GM23338 (cell line): ENCODE measurements around the gene AKR1C2. TPM values are rescaled to one million over a fixed set of nuclear protein-coding genes. Genes with fewer than 3 reads are reported as not detected.

Source experiments
- ATAC-seq: fragments of 200-7000 bp; cut with Tn5 transposase; 3 replicates; pipeline ENCODE4 v1.9.1; 2020
- DNase-seq: peaks from one replicate; pipeline ENCODE4 v3.0.0-alpha.2; 2015; ENCODE audit warnings: low spot score
- H2AFZ ChIP-seq: fragments of 200-600 bp; sonication (generic); 2 replicates; pipeline ENCODE4 v1.8.0; 2016; ENCODE audit warnings: antibody characterized with exemption, mild to moderate bottlenecking, moderate library complexity
- H3F3A ChIP-seq: fragments of 200-600 bp; sonication (generic); replicated peaks from 2 replicates; pipeline ENCODE4 v1.8.0; 2017; ENCODE audit warnings: antibody characterized with exemption, mixed run types, low read depth
- H3K27ac ChIP-seq: fragments of 200-600 bp; sonication (generic); 2 replicates; pipeline ENCODE4 v1.6.1; 2016; ENCODE audit warnings: low read depth
- H3K27me3 ChIP-seq: fragments of 200-600 bp; sonication (generic); 2 replicates; pipeline ENCODE4 v1.8.0; 2016; ENCODE audit warnings: mild to moderate bottlenecking, mixed run types, moderate library complexity; ENCODE audit not compliant: insufficient read depth
- H3K36me3 ChIP-seq: fragments of 200-600 bp; sonication (generic); 2 replicates; pipeline ENCODE4 v1.8.0; 2016; ENCODE audit warnings: mild to moderate bottlenecking; ENCODE audit not compliant: insufficient read depth
- H3K4me1 ChIP-seq: fragments of 200-600 bp; sonication (generic); 2 replicates; pipeline ENCODE4 v1.8.0; 2016; ENCODE audit warnings: mild to moderate bottlenecking, moderate library complexity; ENCODE audit not compliant: insufficient read depth
- H3K4me2 ChIP-seq: fragments of 200-600 bp; sonication (generic); 2 replicates; pipeline ENCODE4 v1.7.1; 2017; ENCODE audit warnings: mixed run types
- H3K4me3 ChIP-seq: fragments of 200-600 bp; sonication (generic); 2 replicates; pipeline ENCODE4 v1.6.1; 2016; ENCODE audit warnings: mixed run types
- H3K79me2 ChIP-seq: fragments of 200-600 bp; sonication (generic); replicated peaks from 2 replicates; pipeline ENCODE4 v1.8.0; 2017; ENCODE audit warnings: mild to moderate bottlenecking; ENCODE audit not compliant: insufficient read depth
- H3K9me2 ChIP-seq: fragments of 200-600 bp; sonication (generic); 2 replicates; pipeline ENCODE4 v1.8.0; 2017; ENCODE audit not compliant: insufficient read depth
- H4K20me1 ChIP-seq: fragments of 200-600 bp; sonication (generic); replicated peaks from 2 replicates; pipeline ENCODE4 v1.8.0; 2017; ENCODE audit warnings: mild to moderate bottlenecking; ENCODE audit not compliant: insufficient read depth
- H3K27ac Mint-ChIP-seq: 2 replicates; pipeline ENCODE4 v1.8.0; 2020; ENCODE audit warnings: inconsistent platforms, mild to moderate bottlenecking, moderate library complexity, mixed read lengths
- H3K27me3 Mint-ChIP-seq: 3 replicates; pipeline ENCODE4 v1.8.0; 2022; ENCODE audit warnings: low read depth, mild to moderate bottlenecking, moderate library complexity, mixed read lengths, inconsistent platforms; ENCODE audit not compliant: insufficient read depth, poor library complexity
- H3K36me3 Mint-ChIP-seq: 3 replicates; pipeline ENCODE4 v1.8.0; 2021; ENCODE audit warnings: low read depth, mild to moderate bottlenecking, inconsistent platforms, moderate library complexity, mixed read lengths
- H3K4me1 Mint-ChIP-seq: 3 replicates; pipeline ENCODE4 v1.8.0; 2020; ENCODE audit warnings: mild to moderate bottlenecking, inconsistent platforms, mixed read lengths
- H3K4me3 Mint-ChIP-seq: 3 replicates; pipeline ENCODE4 v1.8.0; 2021; ENCODE audit warnings: moderate library complexity, mild to moderate bottlenecking, inconsistent platforms, mixed read lengths
- H3K9me3 Mint-ChIP-seq: 3 replicates; pipeline ENCODE4 v1.8.0; 2020; ENCODE audit warnings: moderate library complexity, mild to moderate bottlenecking, inconsistent platforms, mixed read lengths
- CREB1 ChIP-seq: fragments of 250-450 bp; sonication (Bioruptor Pico); IDR thresholded peaks from 2 replicates; pipeline ENCODE4 v1.5.0; 2020; ENCODE audit warnings: low read depth, mild to moderate bottlenecking, moderate library complexity
- EZH2 ChIP-seq: fragments of 200-600 bp; sonication (generic); IDR thresholded peaks from one replicate; pipeline ENCODE4 v1.8.0; 2017; ENCODE audit warnings: antibody characterized with exemption, mild to moderate bottlenecking, low read depth; ENCODE audit not compliant: unreplicated experiment
- EZH2phosphoT487 ChIP-seq: fragments of 200-600 bp; sonication (generic); IDR thresholded peaks from one replicate; pipeline ENCODE4 v1.8.1; 2018; ENCODE audit warnings: antibody characterized with exemption; ENCODE audit not compliant: unreplicated experiment
- NANOG ChIP-seq: IDR thresholded peaks from 2 replicates; pipeline ENCODE4 v1.6.1; 2016; ENCODE audit warnings: antibody characterized with exemption, borderline replicate concordance
- POLR2AphosphoS5 ChIP-seq: IDR thresholded peaks from 2 replicates; pipeline ENCODE4 v1.6.1; 2016; ENCODE audit warnings: antibody characterized with exemption, low read depth
- REST ChIP-seq: IDR thresholded peaks from one replicate; pipeline ENCODE4 v1.6.1; 2018; ENCODE audit warnings: antibody characterized with exemption; ENCODE audit not compliant: unreplicated experiment
- STAT1 ChIP-seq: IDR thresholded peaks from one replicate; pipeline ENCODE4 v1.6.1; 2016; ENCODE audit warnings: antibody characterized with exemption; ENCODE audit not compliant: unreplicated experiment
- ZNF114 ChIP-seq: fragments of 250-450 bp; sonication (Bioruptor Pico); IDR thresholded peaks from 2 replicates; pipeline ENCODE4 v1.5.0; 2020; ENCODE audit warnings: mild to moderate bottlenecking, moderate library complexity
- ZNF331 ChIP-seq: fragments of 250-450 bp; sonication (Bioruptor Pico); IDR thresholded peaks from 2 replicates; pipeline ENCODE4 v1.5.0; 2020; ENCODE audit warnings: low read depth, mild to moderate bottlenecking, moderate library complexity
- polyA plus RNA-seq: library from polyadenylated mRNA; unstranded; fragments of >200 nt; fragmentation: Nextera tagmentation; extraction: Ambion mirVana; gene quantifications from 2 replicates; pipeline ENCODE4 v1.2.1, GENCODE V29; 2016
- total RNA-seq: library from RNA; depleted of rRNA; stranded (reverse); fragments of >200 nt; shearing (Covaris generic); gene quantifications from 2 replicates; pipeline ENCODE4 v1.2.3, GENCODE V29; 2014
- TF ChIP-seq, protein P1 (sequence below): fragments of 250-450 bp; sonication (Bioruptor Pico); IDR thresholded peaks from 2 replicates; pipeline ENCODE4 v1.5.0; 2020; ENCODE audit warnings: mild to moderate bottlenecking, moderate library complexity

The AKR1C2 gene
- total and polyA plus RNA-seq, 2 experiments from 2014 or later: 0.35 to 0.86 TPM

GRCh38 chr10:4982764-4983226 is 20.9 kb downstream of the AKR1C2 start:
- no peak overlapping the region for H3K4me3 Mint-ChIP-seq
- Histone ChIP-seq H4K20me1 (no peaks in the 10 kb centered on the region), H3K27ac (no peak overlapping the region), H2AFZ (no peak overlapping the region), H3K4me1 (peaks cover 8% of the 10 kb centered on the region; the same call in 1 of the 2 replicates), H3K79me2 (no peaks in the 10 kb centered on the region), H3F3A (no peaks in the 10 kb centered on the region), H3K27me3 (no peaks in the 10 kb centered on the region), H3K4me2 (no peak overlapping the region), H3K36me3 (no peaks in the 10 kb centered on the region), H3K4me3 (no peak overlapping the region), H3K9me2 (no peaks in the 10 kb centered on the region)
- peaks cover 14% of the 10 kb centered on the region for H3K27me3 Mint-ChIP-seq
- peaks cover 15% of the 10 kb centered on the region for H3K4me1 Mint-ChIP-seq
- 0 out of 3 replicates have a peak, but pooled peaks cover 3% of the 10 kb centered on the region for H3K9me3 Mint-ChIP-seq
- ATAC-seq (no peak), DNase-seq (no peak)
- no peak overlapping the region for H3K27ac Mint-ChIP-seq
- no peak for TF ChIP-seq EZH2phosphoT487
- no peak for TF ChIP-seq REST
- TF ChIP-seq NANOG: no peak
- TF ChIP-seq ZNF114: no peak
- TF ChIP-seq ZNF331 (CRISPR knock-in tag): no peak
- TF ChIP-seq POLR2AphosphoS5: no peak
- TF ChIP-seq EZH2: no peak
- no peak for TF ChIP-seq CREB1
- TF ChIP-seq, protein P1, sequence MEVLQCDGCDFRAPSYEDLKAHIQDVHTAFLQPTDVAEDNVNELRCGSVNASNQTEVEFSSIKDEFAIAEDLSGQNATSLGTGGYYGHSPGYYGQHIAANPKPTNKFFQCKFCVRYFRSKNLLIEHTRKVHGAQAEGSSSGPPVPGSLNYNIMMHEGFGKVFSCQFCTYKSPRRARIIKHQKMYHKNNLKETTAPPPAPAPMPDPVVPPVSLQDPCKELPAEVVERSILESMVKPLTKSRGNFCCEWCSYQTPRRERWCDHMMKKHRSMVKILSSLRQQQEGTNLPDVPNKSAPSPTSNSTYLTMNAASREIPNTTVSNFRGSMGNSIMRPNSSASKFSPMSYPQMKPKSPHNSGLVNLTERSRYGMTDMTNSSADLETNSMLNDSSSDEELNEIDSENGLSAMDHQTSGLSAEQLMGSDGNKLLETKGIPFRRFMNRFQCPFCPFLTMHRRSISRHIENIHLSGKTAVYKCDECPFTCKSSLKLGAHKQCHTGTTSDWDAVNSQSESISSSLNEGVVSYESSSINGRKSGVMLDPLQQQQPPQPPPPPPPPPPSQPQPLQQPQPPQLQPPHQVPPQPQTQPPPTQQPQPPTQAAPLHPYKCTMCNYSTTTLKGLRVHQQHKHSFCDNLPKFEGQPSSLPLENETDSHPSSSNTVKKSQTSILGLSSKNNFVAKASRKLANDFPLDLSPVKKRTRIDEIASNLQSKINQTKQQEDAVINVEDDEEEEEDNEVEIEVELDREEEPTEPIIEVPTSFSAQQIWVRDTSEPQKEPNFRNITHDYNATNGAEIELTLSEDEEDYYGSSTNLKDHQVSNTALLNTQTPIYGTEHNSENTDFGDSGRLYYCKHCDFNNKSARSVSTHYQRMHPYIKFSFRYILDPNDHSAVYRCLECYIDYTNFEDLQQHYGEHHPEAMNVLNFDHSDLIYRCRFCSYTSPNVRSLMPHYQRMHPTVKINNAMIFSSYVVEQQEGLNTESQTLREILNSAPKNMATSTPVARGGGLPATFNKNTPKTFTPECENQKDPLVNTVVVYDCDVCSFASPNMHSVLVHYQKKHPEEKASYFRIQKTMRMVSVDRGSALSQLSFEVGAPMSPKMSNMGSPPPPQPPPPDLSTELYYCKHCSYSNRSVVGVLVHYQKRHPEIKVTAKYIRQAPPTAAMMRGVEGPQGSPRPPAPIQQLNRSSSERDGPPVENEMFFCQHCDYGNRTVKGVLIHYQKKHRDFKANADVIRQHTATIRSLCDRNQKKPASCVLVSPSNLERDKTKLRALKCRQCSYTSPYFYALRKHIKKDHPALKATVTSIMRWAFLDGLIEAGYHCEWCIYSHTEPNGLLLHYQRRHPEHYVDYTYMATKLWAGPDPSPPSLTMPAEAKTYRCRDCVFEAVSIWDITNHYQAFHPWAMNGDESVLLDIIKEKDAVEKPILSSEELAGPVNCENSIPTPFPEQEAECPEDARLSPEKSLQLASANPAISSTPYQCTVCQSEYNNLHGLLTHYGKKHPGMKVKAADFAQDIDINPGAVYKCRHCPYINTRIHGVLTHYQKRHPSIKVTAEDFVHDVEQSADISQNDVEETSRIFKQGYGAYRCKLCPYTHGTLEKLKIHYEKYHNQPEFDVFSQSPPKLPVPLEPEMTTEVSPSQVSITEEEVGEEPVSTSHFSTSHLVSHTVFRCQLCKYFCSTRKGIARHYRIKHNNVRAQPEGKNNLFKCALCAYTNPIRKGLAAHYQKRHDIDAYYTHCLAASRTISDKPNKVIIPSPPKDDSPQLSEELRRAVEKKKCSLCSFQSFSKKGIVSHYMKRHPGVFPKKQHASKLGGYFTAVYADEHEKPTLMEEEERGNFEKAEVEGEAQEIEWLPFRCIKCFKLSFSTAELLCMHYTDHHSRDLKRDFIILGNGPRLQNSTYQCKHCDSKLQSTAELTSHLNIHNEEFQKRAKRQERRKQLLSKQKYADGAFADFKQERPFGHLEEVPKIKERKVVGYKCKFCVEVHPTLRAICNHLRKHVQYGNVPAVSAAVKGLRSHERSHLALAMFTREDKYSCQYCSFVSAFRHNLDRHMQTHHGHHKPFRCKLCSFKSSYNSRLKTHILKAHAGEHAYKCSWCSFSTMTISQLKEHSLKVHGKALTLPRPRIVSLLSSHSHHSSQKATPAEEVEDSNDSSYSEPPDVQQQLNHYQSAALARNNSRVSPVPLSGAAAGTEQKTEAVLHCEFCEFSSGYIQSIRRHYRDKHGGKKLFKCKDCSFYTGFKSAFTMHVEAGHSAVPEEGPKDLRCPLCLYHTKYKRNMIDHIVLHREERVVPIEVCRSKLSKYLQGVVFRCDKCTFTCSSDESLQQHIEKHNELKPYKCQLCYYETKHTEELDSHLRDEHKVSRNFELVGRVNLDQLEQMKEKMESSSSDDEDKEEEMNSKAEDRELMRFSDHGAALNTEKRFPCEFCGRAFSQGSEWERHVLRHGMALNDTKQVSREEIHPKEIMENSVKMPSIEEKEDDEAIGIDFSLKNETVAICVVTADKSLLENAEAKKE (CRISPR knock-in tag): no peak
- no peak for TF ChIP-seq STAT1
- no peaks in the 10 kb centered on the region for H3K36me3 Mint-ChIP-seq
